ENCODE data around the gene SLC25A30.
"Not testable (repeated sequence)": the region's sequence is repeated elsewhere in the genome, so short reads cannot be mapped to it uniquely, and the experiment has no call there.

SLC25A30 gene

GRCh38 chr13:45390348-45390747 is 27.8 kb downstream of the SLC25A30 start:
- not testable (repeated sequence) for DNase-seq

GRCh38 chr13:45388664-45389063 is 29.5 kb downstream of the SLC25A30 start:
- no peak for DNase-seq

- not testable (repeated sequence) for DNase-seq
Measured at GRCh38 chr13:45386892-45387575, 31.1 kb downstream of the SLC25A30 start.

GRCh38 chr13:45385907-45386553 is 32.1 kb downstream of the SLC25A30 start:
- DNase-seq = no peak

- DNase-seq = no peak
Measured at GRCh38 chr13:45385320-45385719, 32.9 kb downstream of the SLC25A30 start.

GRCh38 chr13:45384474-45385174 is 33.5 kb downstream of the SLC25A30 start:
- DNase-seq = no peak

- not testable (repeated sequence) for DNase-seq
Measured at GRCh38 chr13:45382739-45383138, 35.4 kb downstream of the SLC25A30 start.

GRCh38 chr13:45381196-45381595 is 37.0 kb downstream of the SLC25A30 start:
- no peak for DNase-seq

- DNase-seq = not testable (repeated sequence)
Measured at GRCh38 chr13:45380708-45381107, 37.5 kb downstream of the SLC25A30 start.

- not testable (repeated sequence) for DNase-seq
Measured at GRCh38 chr13:45379516-45379915, 38.7 kb downstream of the SLC25A30 start.

GRCh38 chr13:45378786-45379185 is 39.4 kb downstream of the SLC25A30 start:
- DNase-seq = not testable (repeated sequence)

- not testable (repeated sequence) for DNase-seq
Measured at GRCh38 chr13:45377314-45377713, 40.9 kb downstream of the SLC25A30 start.

GRCh38 chr13:45376651-45377050 is 41.5 kb downstream of the SLC25A30 start:
- DNase-seq = not testable (repeated sequence)

- no peak for DNase-seq
Measured at GRCh38 chr13:45374917-45375316, 43.3 kb downstream of the SLC25A30 start.

- DNase-seq = no peak
Measured at GRCh38 chr13:45373162-45373547, 45.0 kb downstream of the SLC25A30 start.

GRCh38 chr13:45372189-45373161 is 45.7 kb downstream of the SLC25A30 start:
- no peak for DNase-seq

- peak; percentile 57 for DNase-seq
Measured at GRCh38 chr13:45370922-45371406, 47.2 kb downstream of the SLC25A30 start.

- no peak for DNase-seq
Measured at GRCh38 chr13:45369116-45369515, 49.1 kb downstream of the SLC25A30 start.

- peak; percentile 4 for DNase-seq
Measured at GRCh38 chr13:45368571-45368970, 49.6 kb downstream of the SLC25A30 start.

GRCh38 chr13:45368005-45368404 is 50.2 kb downstream of the SLC25A30 start:
- peak; percentile 28 for DNase-seq

- peak; percentile 93 for DNase-seq
Measured at GRCh38 chr13:45367358-45367757, 50.8 kb downstream of the SLC25A30 start.

GRCh38 chr13:45365558-45365885 is 52.7 kb downstream of the SLC25A30 start:
- no peak for DNase-seq
